Peyer's patch (tissue), 4 donors: ENCODE results near the gene HSD17B14.

Experiments used
- CTCF ChIP-seq, 6 experiments: fragments of 450-650 bp in 4 of 6; fragments of 200-600 bp in 2 of 6; sonication (generic) in 1 of 6; IDR thresholded peaks; one replicate each; pipeline ENCODE4 v1.5.1; 2017 to 2019; ENCODE audit warnings: antibody characterized with exemption in 6 of 6, mild to moderate bottlenecking in 3 of 6, moderate library complexity in 1 of 6
- POLR2A ChIP-seq, 2 donors: fragments of 450-650 bp; IDR thresholded peaks; one replicate each; pipeline ENCODE4 v1.5.1; 2017; ENCODE audit warnings: antibody characterized with exemption in 2 of 2, mild to moderate bottlenecking in 2 of 2, moderate library complexity in 2 of 2

DNA sequence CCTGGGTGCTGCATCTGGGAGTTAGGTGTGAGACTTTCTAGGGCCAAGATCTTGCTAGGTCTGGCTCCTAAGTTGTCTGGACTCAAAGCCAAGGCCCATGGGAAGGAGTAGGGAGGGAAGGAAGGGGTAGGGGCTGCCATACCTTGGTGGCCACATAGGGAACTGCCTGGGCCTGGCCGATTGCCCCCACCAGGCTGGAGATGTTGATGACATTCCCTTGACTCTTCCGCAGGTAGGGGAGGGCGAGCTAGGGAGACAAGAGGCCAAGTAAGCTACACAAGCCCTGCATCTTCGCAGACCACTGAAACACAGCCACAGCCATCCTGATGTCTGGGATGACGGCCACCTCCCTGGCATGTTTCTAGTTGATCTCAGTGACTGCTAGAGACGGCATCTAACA lies 21.4 kb downstream of the HSD17B14 start:
- TF ChIP-seq POLR2A (IDR thresholded peaks at IDR 0.05) (no peak), CTCF (IDR thresholded peaks at IDR 0.05) (no peak)
